ENCODE data around the gene SYK.

DNA sequence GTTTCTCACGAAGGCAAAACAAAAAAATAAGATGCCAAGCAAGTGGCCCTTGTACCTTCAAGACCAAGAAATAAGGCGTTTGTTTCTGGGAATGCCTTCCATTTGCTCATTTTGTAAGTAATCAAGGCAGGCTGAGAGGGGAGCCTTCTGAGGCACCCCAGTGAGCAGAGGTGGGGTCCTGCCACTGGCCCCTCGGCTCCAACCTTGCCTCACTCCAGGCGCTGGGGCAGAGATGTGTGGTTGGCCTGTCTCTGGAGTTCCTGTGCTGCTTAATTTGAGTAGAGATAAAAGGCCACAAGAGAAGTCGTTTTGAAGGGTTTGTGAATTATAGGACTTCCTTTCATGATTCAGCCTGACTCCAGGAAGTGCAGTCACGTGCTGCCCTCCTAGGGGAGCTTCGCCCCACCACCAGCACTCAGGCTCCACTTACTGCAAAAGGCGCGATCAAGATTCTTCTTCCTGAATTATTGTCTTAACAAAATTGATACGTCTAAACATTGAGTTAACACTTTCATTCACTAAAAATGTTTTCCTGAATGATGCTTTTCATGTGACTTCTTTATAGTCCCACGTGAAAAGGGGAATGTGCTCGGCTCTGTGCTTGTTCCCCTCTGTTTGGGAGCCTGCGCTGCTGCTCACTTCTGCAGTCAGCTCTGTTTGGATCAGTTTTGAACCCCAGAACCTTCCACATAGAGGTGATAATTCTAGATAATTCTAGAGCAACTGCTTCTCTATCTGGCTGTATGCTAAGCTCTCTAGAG lies 13.7 kb downstream of the SYK start:
- TF ChIP-seq, protein P1, sequence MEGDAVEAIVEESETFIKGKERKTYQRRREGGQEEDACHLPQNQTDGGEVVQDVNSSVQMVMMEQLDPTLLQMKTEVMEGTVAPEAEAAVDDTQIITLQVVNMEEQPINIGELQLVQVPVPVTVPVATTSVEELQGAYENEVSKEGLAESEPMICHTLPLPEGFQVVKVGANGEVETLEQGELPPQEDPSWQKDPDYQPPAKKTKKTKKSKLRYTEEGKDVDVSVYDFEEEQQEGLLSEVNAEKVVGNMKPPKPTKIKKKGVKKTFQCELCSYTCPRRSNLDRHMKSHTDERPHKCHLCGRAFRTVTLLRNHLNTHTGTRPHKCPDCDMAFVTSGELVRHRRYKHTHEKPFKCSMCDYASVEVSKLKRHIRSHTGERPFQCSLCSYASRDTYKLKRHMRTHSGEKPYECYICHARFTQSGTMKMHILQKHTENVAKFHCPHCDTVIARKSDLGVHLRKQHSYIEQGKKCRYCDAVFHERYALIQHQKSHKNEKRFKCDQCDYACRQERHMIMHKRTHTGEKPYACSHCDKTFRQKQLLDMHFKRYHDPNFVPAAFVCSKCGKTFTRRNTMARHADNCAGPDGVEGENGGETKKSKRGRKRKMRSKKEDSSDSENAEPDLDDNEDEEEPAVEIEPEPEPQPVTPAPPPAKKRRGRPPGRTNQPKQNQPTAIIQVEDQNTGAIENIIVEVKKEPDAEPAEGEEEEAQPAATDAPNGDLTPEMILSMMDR (IDR thresholded peaks at IDR 0.05; ENCODE audit: low read depth, low read length) = no peak
- TF ChIP-seq POLR2A (IDR thresholded peaks at IDR 0.05; ENCODE audit: extremely low read depth, insufficient read length) (no peak), MYC (IDR thresholded peaks at IDR 0.05; ENCODE audit: low read depth, low read length) (peak; percentile 66)

Data from NB4 (cell line).